NCI-H2196 (cell line): Measurements from ENCODE around the gene IMMP2L.

Source experiments
- DNase-seq: peaks from one replicate; lab custom pipeline; 2025; ENCODE audit not compliant: unreplicated experiment; lab: John Stamatoyannopoulos, UW

Gene IMMP2L

GRCh38 chr7:111010798-111011197, 551.5 kb downstream of the IMMP2L start:
- no peak for DNase-seq

GRCh38 chr7:111009526-111010040, 552.7 kb downstream of the IMMP2L start:
- DNase-seq = no peak

- DNase-seq = no peak
Observed at GRCh38 chr7:111006691-111007090, 555.6 kb downstream of the IMMP2L start.

- no peak for DNase-seq
Observed at GRCh38 chr7:111006040-111006439, 556.3 kb downstream of the IMMP2L start.

GRCh38 chr7:111005445-111005844, 556.8 kb downstream of the IMMP2L start:
- no peak for DNase-seq

- no peak for DNase-seq
Observed at GRCh38 chr7:111004310-111004901, 557.9 kb downstream of the IMMP2L start.

GRCh38 chr7:111003883-111004282, 558.4 kb downstream of the IMMP2L start:
- no peak for DNase-seq

- DNase-seq = no peak
Observed at GRCh38 chr7:110994028-110994967, 568.0 kb downstream of the IMMP2L start.

- DNase-seq = no peak
Observed at GRCh38 chr7:110988890-110989501, 573.3 kb downstream of the IMMP2L start.

- no peak for DNase-seq
Observed at GRCh38 chr7:110988348-110988747, 573.9 kb downstream of the IMMP2L start.

- no peak for DNase-seq
Observed at GRCh38 chr7:110987127-110987693, 575.1 kb downstream of the IMMP2L start.

GRCh38 chr7:110983822-110984456, 578.4 kb downstream of the IMMP2L start:
- DNase-seq = no peak

- no peak for DNase-seq
Observed at GRCh38 chr7:110977127-110977737, 585.1 kb downstream of the IMMP2L start.

GRCh38 chr7:110975486-110975885, 586.8 kb downstream of the IMMP2L start:
- no peak for DNase-seq

GRCh38 chr7:110974441-110974840, 587.9 kb downstream of the IMMP2L start:
- no peak for DNase-seq

GRCh38 chr7:110973196-110973990, 588.9 kb downstream of the IMMP2L start:
- no peak for DNase-seq

- DNase-seq = no peak
Observed at GRCh38 chr7:110964775-110965174, 597.5 kb downstream of the IMMP2L start.

- no peak for DNase-seq
Observed at GRCh38 chr7:110962826-110963225, 599.5 kb downstream of the IMMP2L start.

- DNase-seq = no peak
Observed at GRCh38 chr7:110962374-110962773, 599.9 kb downstream of the IMMP2L start.

GRCh38 chr7:110960811-110961210, 601.5 kb downstream of the IMMP2L start:
- no peak for DNase-seq
